MCF 10A (cell line): ENCODE data around the gene FBXO38. TPM values are rescaled to one million over a fixed set of nuclear protein-coding genes. Genes with fewer than 3 reads are reported as not detected.
A peak's percentile ranks its signal among the peaks of the same experiment; 100 is the strongest.

Source experiments
- BruUV-seq: library from RNA; stranded (reverse); fragments of 400-500 nt; replicated peaks from 2 replicates; lab custom pipeline; 2021; lab: Mats Ljungman, UMichigan
- CTCF ChIA-PET: fragments of 300-600 bp; sonication (Branson Sonifier 250); formaldehyde crosslinking; extraction: SDS; loops from one replicate; lab custom pipeline; 2021; ENCODE audit warnings: antibody characterized with exemption, inconsistent platforms; lab: Yijun Ruan, JAX
- POLR2A ChIA-PET: fragments of 300-600, 350-650 bp; sonication (Branson Sonifier 250); formaldehyde crosslinking; extraction: SDS; loops from one replicate; lab custom pipeline; 2020; ENCODE audit warnings: antibody characterized with exemption, inconsistent platforms; lab: Yijun Ruan, JAX
- DNase-seq: peaks from one replicate; pipeline ENCODE4 v3.0.0-alpha.2; 2018; ENCODE audit not compliant: unreplicated experiment
- H3K27ac Mint-ChIP-seq: one replicate; pipeline ENCODE4 v1.8.0; 2022; ENCODE audit warnings: mild to moderate bottlenecking, low read depth, mixed read lengths; ENCODE audit not compliant: unreplicated experiment
- H3K27me3 Mint-ChIP-seq: one replicate; pipeline ENCODE4 v1.8.0; 2022; ENCODE audit warnings: mixed read lengths; ENCODE audit not compliant: insufficient read depth, unreplicated experiment
- H3K36me3 Mint-ChIP-seq: one replicate; pipeline ENCODE4 v1.8.0; 2022; ENCODE audit warnings: mild to moderate bottlenecking, moderate library complexity, mixed read lengths; ENCODE audit not compliant: insufficient read depth, unreplicated experiment
- H3K4me1 Mint-ChIP-seq: one replicate; pipeline ENCODE4 v1.8.0; 2022; ENCODE audit warnings: mixed read lengths; ENCODE audit not compliant: insufficient read depth, unreplicated experiment
- H3K4me3 Mint-ChIP-seq: one replicate; pipeline ENCODE4 v1.8.0; 2022; ENCODE audit warnings: mild to moderate bottlenecking, moderate library complexity, mixed read lengths; ENCODE audit not compliant: unreplicated experiment
- H3K9me3 Mint-ChIP-seq: one replicate; pipeline ENCODE4 v1.8.0; 2022; ENCODE audit warnings: mixed read lengths; ENCODE audit not compliant: unreplicated experiment
- CTCF ChIP-seq: fragments of 200-600 bp; IDR thresholded peaks from one replicate; pipeline ENCODE4 v1.8.0; 2022; ENCODE audit warnings: antibody characterized with exemption, mild to moderate bottlenecking; ENCODE audit not compliant: unreplicated experiment
- intact Hi-C: fragments of 100-400 bp; cut with micrococcal nuclease; formaldehyde crosslinking; loops from 2 replicates; pipeline ENCODE4 v1.14.1; 2022
- total RNA-seq: library from RNA; stranded (reverse); gene quantifications from 2 replicates; pipeline ENCODE4 v1.2.3, GENCODE V29; 2022

Gene FBXO38
- total RNA-seq, 1 experiment from 2014 or later, result 54.4 TPM

GRCh38 chr5:148342371-148343045 lies 41.2 kb upstream of the FBXO38 start:
- no peaks in the 10 kb centered on the region for H3K36me3 Mint-ChIP-seq
- no peak for TF ChIP-seq CTCF
- peaks cover 19% of the 10 kb centered on the region for H3K4me1 Mint-ChIP-seq
- H3K4me3 Mint-ChIP-seq, result no peak overlapping the region
- ChIA-PET POLR2A (interaction anchor here (0.6 to 1.1 kb wide), 3 partner anchors 20 to 388 kb away, joined by 3 to 4 read pairs (median 3); no protein-coding TSS in a partner anchor), CTCF (interaction anchor here (0.5 to 2.0 kb wide), 5 partner anchors 32 to 1741 kb away, joined by 3 to 13 read pairs (median 4); no protein-coding TSS in a partner anchor)
- intact Hi-C loops, result no loop called here
- H3K27ac Mint-ChIP-seq, result peak overlapping the region; percentile 73
- DNase-seq, result no peak
- BruUV-seq, result no TSS peak
- peaks cover 12% of the 10 kb centered on the region for H3K9me3 Mint-ChIP-seq
- no peaks in the 10 kb centered on the region for H3K27me3 Mint-ChIP-seq

GRCh38 chr5:148343046-148343407 lies 40.7 kb upstream of the FBXO38 start:
- Mint-ChIP-seq H3K9me3 (peaks cover 12% of the 10 kb centered on the region), H3K27me3 (no peaks in the 10 kb centered on the region), H3K4me1 (peaks cover 19% of the 10 kb centered on the region), H3K27ac (peak overlapping the region; percentile 73), H3K36me3 (no peaks in the 10 kb centered on the region), H3K4me3 (no peak overlapping the region)
- BruUV-seq, result no TSS peak
- intact Hi-C loops, result no loop called here
- ChIA-PET POLR2A (interaction anchor here (0.9 kb wide), 1 partner anchor 20 kb away, joined by 3 read pairs; no protein-coding TSS in a partner anchor), CTCF (interaction anchor here (0.5 to 2.0 kb wide), 5 partner anchors 31 to 1741 kb away, joined by 3 to 13 read pairs (median 4); no protein-coding TSS in a partner anchor)
- DNase-seq, result peak; percentile 82
- no peak for TF ChIP-seq CTCF

- Mint-ChIP-seq H3K27ac (peak overlapping the region; percentile 73), H3K4me1 (peaks cover 19% of the 10 kb centered on the region), H3K27me3 (no peaks in the 10 kb centered on the region), H3K9me3 (peaks cover 12% of the 10 kb centered on the region), H3K36me3 (no peaks in the 10 kb centered on the region), H3K4me3 (no peak overlapping the region)
- no TSS peak for BruUV-seq
- no peak for DNase-seq
- CTCF ChIA-PET, result interaction anchor here (1.5 kb wide), 1 partner anchor 31 kb away, joined by 9 read pairs; no protein-coding TSS in a partner anchor
- POLR2A ChIA-PET, result no interaction called here
- intact Hi-C loops, result no loop called here
- TF ChIP-seq CTCF, result no peak
Measured at GRCh38 chr5:148343603-148344487, 39.9 kb upstream of the FBXO38 start.

GRCh38 chr5:148347706-148348105 lies 36.1 kb upstream of the FBXO38 start:
- no peak for DNase-seq
- intact Hi-C loops, result no loop called here
- TF ChIP-seq CTCF, result no peak
- Mint-ChIP-seq H3K4me1 (peaks cover 12% of the 10 kb centered on the region), H3K27ac (no peak overlapping the region), H3K27me3 (no peaks in the 10 kb centered on the region), H3K9me3 (peaks cover under 1% of the 10 kb centered on the region), H3K4me3 (no peak overlapping the region), H3K36me3 (no peaks in the 10 kb centered on the region)
- BruUV-seq, result no TSS peak
- POLR2A ChIA-PET, result no interaction called here
- CTCF ChIA-PET, result interaction anchor here (0.9 to 1.6 kb wide), 2 partner anchors 27 to 168 kb away, joined by 3 to 4 read pairs; no protein-coding TSS in a partner anchor
